ENCODE data around the gene MB.

MB gene

DNA sequence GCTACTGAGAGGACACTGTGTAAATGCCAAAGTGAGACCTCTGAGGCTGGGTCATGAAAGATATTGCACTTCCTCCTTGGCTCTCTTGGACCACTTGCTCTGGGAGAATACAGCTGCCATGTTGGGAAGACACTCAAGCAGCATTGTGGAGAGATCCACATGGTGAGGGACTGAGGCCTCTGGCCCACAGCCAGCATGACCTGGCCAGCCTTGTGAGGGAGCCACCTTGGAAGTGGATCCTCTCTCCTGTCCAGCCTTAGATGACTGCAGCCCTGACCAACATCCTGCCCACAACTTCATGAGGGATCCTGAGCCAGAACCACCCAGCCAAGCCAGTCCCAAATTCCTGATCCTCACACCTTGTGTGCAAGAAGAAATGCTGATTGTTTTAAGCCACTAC, 30.4 kb downstream of the MB start:
- peak overlapping the region; percentile 75 for H3K27ac ChIP-seq (ENCODE audit: low read length)
- no peaks in the 10 kb centered on the region for H3K9me3 ChIP-seq (ENCODE audit: control insufficient read depth in 2 of 2, low read length in 2 of 2)
- peaks cover 28% of the 10 kb centered on the region for H3K4me1 ChIP-seq (ENCODE audit: control insufficient read depth, insufficient read depth, low read length)
- no peak overlapping the region for H3K9ac ChIP-seq (ENCODE audit: low read length in 2 of 2)
- no peak overlapping the region for H3K4me3 ChIP-seq (ENCODE audit: low read length in 2 of 2)
- H3K36me3 ChIP-seq (ENCODE audit: control insufficient read depth in 2 of 2, insufficient read depth in 2 of 2, low read length in 2 of 2): no peaks in the 10 kb centered on the region
- no peaks in the 10 kb centered on the region for H3K27me3 ChIP-seq (ENCODE audit: control insufficient read depth in 1 of 2, insufficient read depth in 2 of 2, low read length in 2 of 2)

DNA sequence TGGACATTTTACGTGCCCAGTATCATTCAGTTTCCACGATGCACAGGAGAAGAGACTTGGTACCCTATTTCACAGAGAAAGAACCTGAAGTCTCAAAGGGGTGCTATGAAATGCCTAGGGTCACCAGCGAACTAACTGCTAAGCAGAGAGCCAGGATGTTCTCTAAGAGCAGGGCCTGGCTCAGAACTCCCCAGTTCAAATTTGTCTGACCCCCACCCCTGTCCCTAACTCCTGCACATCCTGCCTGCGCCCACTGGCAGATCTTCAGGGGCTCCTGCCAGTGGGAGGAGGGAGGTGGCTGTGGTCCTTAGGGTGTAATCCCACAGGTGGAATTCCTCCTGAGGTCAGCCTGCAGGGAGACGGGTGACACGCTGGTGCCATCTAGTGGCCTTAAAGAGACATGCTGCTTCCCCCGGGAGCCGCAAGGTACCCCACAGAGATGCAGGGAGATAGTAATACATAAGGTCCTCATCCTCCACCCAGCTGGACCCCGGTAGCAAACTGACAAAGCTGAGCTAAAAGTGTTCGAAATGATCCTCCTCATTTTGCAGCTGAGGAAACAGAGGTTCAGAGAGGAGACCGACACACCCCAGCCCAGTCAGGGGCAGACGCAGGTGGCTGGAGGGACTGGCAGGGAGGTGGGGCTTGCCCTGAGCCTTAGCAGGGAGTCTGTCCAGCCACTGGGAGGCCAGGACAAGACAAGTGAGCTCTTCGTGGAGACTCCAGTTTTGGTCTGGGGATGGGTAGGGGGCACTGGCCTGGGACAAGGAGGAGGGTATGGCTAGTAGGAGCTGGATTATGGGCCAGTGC, 34.1 kb downstream of the MB start:
- Histone ChIP-seq H3K4me1 (ENCODE audit: control insufficient read depth, insufficient read depth, low read length) (peaks cover 26% of the 10 kb centered on the region), H3K27me3 (ENCODE audit: control insufficient read depth in 1 of 2, insufficient read depth in 2 of 2, low read length in 2 of 2) (no peaks in the 10 kb centered on the region), H3K9me3 (ENCODE audit: control insufficient read depth in 2 of 2, low read length in 2 of 2) (no peaks in the 10 kb centered on the region), H3K27ac (ENCODE audit: low read length) (no peak overlapping the region), H3K36me3 (ENCODE audit: control insufficient read depth in 2 of 2, insufficient read depth in 2 of 2, low read length in 2 of 2) (no peaks in the 10 kb centered on the region), H3K4me3 (ENCODE audit: low read length in 2 of 2) (no peak overlapping the region), H3K9ac (ENCODE audit: low read length in 2 of 2) (peak overlapping the region in 1 of 2 donors; percentile 6)

DNA sequence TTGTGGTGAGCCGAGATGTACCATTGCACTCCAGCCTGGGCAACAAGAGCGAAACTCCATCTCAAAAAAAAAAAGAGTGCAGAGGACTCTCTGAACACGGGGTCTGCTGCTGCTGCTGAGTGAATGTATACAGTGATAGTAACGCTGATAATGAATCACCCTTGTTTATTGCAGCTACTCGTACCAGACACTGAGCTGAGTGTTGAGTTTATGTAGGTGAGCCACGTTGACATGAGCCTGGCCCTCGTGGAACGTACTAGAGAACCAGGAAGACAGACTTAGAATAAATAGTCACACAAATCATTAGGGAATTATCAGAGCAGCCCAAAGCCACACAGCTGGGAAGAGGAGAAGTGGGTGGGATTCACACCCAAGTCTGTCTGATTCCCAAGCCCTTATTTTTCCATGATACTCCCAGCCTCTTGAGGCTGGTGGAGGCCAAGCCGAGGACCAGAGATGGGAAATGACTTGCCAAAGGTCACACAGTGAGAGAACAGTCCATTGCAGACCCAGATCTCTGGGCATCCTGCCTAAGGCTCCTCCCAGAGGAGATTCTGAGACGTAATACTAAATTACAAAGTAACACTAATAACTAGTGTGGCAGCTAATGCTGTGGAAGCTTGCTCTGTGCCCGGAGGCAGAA, 34.8 kb downstream of the MB start:
- peak overlapping the region in 1 of 2 donors; percentile 6 for H3K9ac ChIP-seq (ENCODE audit: low read length in 2 of 2)
- no peaks in the 10 kb centered on the region for H3K27me3 ChIP-seq (ENCODE audit: control insufficient read depth in 1 of 2, insufficient read depth in 2 of 2, low read length in 2 of 2)
- H3K4me1 ChIP-seq (ENCODE audit: control insufficient read depth, insufficient read depth, low read length): peaks cover 19% of the 10 kb centered on the region
- H3K4me3 ChIP-seq (ENCODE audit: low read length in 2 of 2): no peak overlapping the region
- H3K36me3 ChIP-seq (ENCODE audit: control insufficient read depth in 2 of 2, insufficient read depth in 2 of 2, low read length in 2 of 2): no peaks in the 10 kb centered on the region
- H3K9me3 ChIP-seq (ENCODE audit: control insufficient read depth in 2 of 2, low read length in 2 of 2): no peaks in the 10 kb centered on the region
- H3K27ac ChIP-seq (ENCODE audit: low read length): no peak overlapping the region

GRCh38 chr22:35581023-35581413, 36.1 kb downstream of the MB start:
- H3K4me3 ChIP-seq (ENCODE audit: low read length in 2 of 2): no peak overlapping the region
- H3K27me3 ChIP-seq (ENCODE audit: control insufficient read depth in 1 of 2, insufficient read depth in 2 of 2, low read length in 2 of 2): no peaks in the 10 kb centered on the region
- no peak overlapping the region for H3K27ac ChIP-seq (ENCODE audit: low read length)
- peaks cover 13% of the 10 kb centered on the region for H3K4me1 ChIP-seq (ENCODE audit: control insufficient read depth, insufficient read depth, low read length)
- H3K9ac ChIP-seq (ENCODE audit: low read length in 2 of 2): no peak overlapping the region
- no peaks in the 10 kb centered on the region for H3K9me3 ChIP-seq (ENCODE audit: control insufficient read depth in 2 of 2, low read length in 2 of 2)
- no peaks in the 10 kb centered on the region for H3K36me3 ChIP-seq (ENCODE audit: control insufficient read depth in 2 of 2, insufficient read depth in 2 of 2, low read length in 2 of 2)

GRCh38 chr22:35580351-35581022, 36.6 kb downstream of the MB start:
- Histone ChIP-seq H3K4me3 (ENCODE audit: low read length in 2 of 2) (no peak overlapping the region), H3K27me3 (ENCODE audit: control insufficient read depth in 1 of 2, insufficient read depth in 2 of 2, low read length in 2 of 2) (no peaks in the 10 kb centered on the region), H3K27ac (ENCODE audit: low read length) (no peak overlapping the region), H3K36me3 (ENCODE audit: control insufficient read depth in 2 of 2, insufficient read depth in 2 of 2, low read length in 2 of 2) (no peaks in the 10 kb centered on the region), H3K9me3 (ENCODE audit: control insufficient read depth in 2 of 2, low read length in 2 of 2) (no peaks in the 10 kb centered on the region), H3K9ac (ENCODE audit: low read length in 2 of 2) (no peak overlapping the region), H3K4me1 (ENCODE audit: control insufficient read depth, insufficient read depth, low read length) (peaks cover 13% of the 10 kb centered on the region)

- Histone ChIP-seq H3K9ac (ENCODE audit: low read length in 2 of 2) (no peak overlapping the region), H3K27me3 (ENCODE audit: control insufficient read depth in 1 of 2, insufficient read depth in 2 of 2, low read length in 2 of 2) (no peaks in the 10 kb centered on the region), H3K4me3 (ENCODE audit: low read length in 2 of 2) (no peak overlapping the region), H3K36me3 (ENCODE audit: control insufficient read depth in 2 of 2, insufficient read depth in 2 of 2, low read length in 2 of 2) (no peaks in the 10 kb centered on the region), H3K9me3 (ENCODE audit: control insufficient read depth in 2 of 2, low read length in 2 of 2) (no peaks in the 10 kb centered on the region), H3K4me1 (ENCODE audit: control insufficient read depth, insufficient read depth, low read length) (peaks cover 13% of the 10 kb centered on the region), H3K27ac (ENCODE audit: low read length) (no peak overlapping the region)
Measured at GRCh38 chr22:35578836-35579575, 38.1 kb downstream of the MB start.

GRCh38 chr22:35577799-35578659, 39.1 kb downstream of the MB start:
- Histone ChIP-seq H3K27me3 (ENCODE audit: control insufficient read depth in 1 of 2, insufficient read depth in 2 of 2, low read length in 2 of 2) (no peaks in the 10 kb centered on the region), H3K9ac (ENCODE audit: low read length in 2 of 2) (no peak overlapping the region), H3K36me3 (ENCODE audit: control insufficient read depth in 2 of 2, insufficient read depth in 2 of 2, low read length in 2 of 2) (no peaks in the 10 kb centered on the region), H3K27ac (ENCODE audit: low read length) (no peak overlapping the region), H3K9me3 (ENCODE audit: control insufficient read depth in 2 of 2, low read length in 2 of 2) (no peaks in the 10 kb centered on the region), H3K4me1 (ENCODE audit: control insufficient read depth, insufficient read depth, low read length) (peaks cover 9% of the 10 kb centered on the region), H3K4me3 (ENCODE audit: low read length in 2 of 2) (no peak overlapping the region)

GRCh38 chr22:35576671-35577070, 40.5 kb downstream of the MB start:
- Histone ChIP-seq H3K27ac (ENCODE audit: low read length) (no peak overlapping the region), H3K4me1 (ENCODE audit: control insufficient read depth, insufficient read depth, low read length) (no peaks in the 10 kb centered on the region), H3K27me3 (ENCODE audit: control insufficient read depth in 1 of 2, insufficient read depth in 2 of 2, low read length in 2 of 2) (no peaks in the 10 kb centered on the region), H3K9me3 (ENCODE audit: control insufficient read depth in 2 of 2, low read length in 2 of 2) (no peaks in the 10 kb centered on the region), H3K36me3 (ENCODE audit: control insufficient read depth in 2 of 2, insufficient read depth in 2 of 2, low read length in 2 of 2) (no peaks in the 10 kb centered on the region), H3K9ac (ENCODE audit: low read length in 2 of 2) (no peak overlapping the region), H3K4me3 (ENCODE audit: low read length in 2 of 2) (no peak overlapping the region)

DNA sequence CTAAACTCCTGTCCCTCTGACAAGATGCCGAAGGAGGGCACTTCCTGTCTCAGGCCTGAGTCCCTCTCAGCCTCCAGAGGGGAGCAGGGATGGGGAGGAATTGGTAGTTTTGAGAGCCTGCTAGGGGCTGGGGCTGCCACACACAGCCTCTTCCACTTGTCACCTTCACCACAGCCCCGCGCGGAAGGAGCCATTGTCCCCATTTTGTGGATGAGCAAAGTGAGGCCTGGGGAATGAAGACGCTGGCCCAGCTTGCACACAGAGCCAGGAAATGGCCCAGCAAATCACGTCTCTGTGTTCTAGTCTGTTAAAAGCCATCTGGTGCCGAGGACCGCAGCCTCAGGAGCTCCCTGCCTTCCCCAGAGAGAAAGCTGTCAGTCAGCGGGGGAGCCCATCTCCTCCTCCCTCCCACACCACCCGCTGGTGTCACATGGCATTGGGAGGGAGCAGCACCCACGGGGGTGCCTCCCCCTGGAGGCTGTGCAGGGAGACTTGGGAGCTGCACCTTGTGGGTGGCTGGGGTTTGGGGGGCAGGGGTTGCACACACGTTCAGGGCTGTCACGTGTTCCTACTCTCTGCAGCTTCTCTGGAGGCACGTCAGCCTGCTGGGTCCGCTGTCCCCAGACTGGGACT, 41.9 kb downstream of the MB start:
- H3K27me3 ChIP-seq (ENCODE audit: control insufficient read depth in 1 of 2, insufficient read depth in 2 of 2, low read length in 2 of 2): no peaks in the 10 kb centered on the region
- H3K27ac ChIP-seq (ENCODE audit: low read length): no peak overlapping the region
- H3K4me3 ChIP-seq (ENCODE audit: low read length in 2 of 2): no peak overlapping the region
- H3K4me1 ChIP-seq (ENCODE audit: control insufficient read depth, insufficient read depth, low read length): no peaks in the 10 kb centered on the region
- H3K9me3 ChIP-seq (ENCODE audit: control insufficient read depth in 2 of 2, low read length in 2 of 2): no peaks in the 10 kb centered on the region
- no peaks in the 10 kb centered on the region for H3K36me3 ChIP-seq (ENCODE audit: control insufficient read depth in 2 of 2, insufficient read depth in 2 of 2, low read length in 2 of 2)
- no peak overlapping the region for H3K9ac ChIP-seq (ENCODE audit: low read length in 2 of 2)
